Heart right ventricle (tissue), 16 donors: ENCODE data around the gene CEP57L1. TPM values are rescaled to one million over a fixed set of nuclear protein-coding genes. Genes with fewer than 3 reads are reported as not detected.

Experiments used
- ATAC-seq, 8 donors: fragments of 200-7000 bp; cut with Tn5 transposase; one replicate each; pipeline ENCODE4 v1.9.1; 2020; ENCODE audit warnings: mild to moderate bottlenecking in 8 of 8, moderate library complexity in 8 of 8, moderate number of reproducible peaks in 1 of 8
- DNase-seq, 2 donors: peaks; one replicate each; pipeline ENCODE4 v3.0.0-alpha.2; 2020
- H3K27ac ChIP-seq, 10 donors: fragments of 200-600 bp; sonication (generic) in 2 of 10; one replicate each; pipeline versions ENCODE4 v1.5.0 to v1.8.0; 2020 to 2022; ENCODE audit warnings: mild to moderate bottlenecking in 3 of 10
- H3K27me3 ChIP-seq, 7 donors: fragments of 200-600 bp; one replicate each; pipeline ENCODE4 v1.8.0; 2021 to 2022; ENCODE audit warnings: mild to moderate bottlenecking in 2 of 7
- H3K36me3 ChIP-seq, 9 donors: fragments of 200-600 bp; sonication (generic) in 1 of 9; one replicate each; pipeline versions ENCODE4 v1.5.0 to v1.8.0; 2020 to 2022; ENCODE audit warnings: mild to moderate bottlenecking in 2 of 9
- H3K4me1 ChIP-seq, 9 donors: fragments of 200-600 bp; sonication (generic) in 1 of 9; one replicate each; pipeline versions ENCODE4 v1.5.0 to v1.8.0; 2020 to 2022; ENCODE audit warnings: mild to moderate bottlenecking in 4 of 9
- H3K4me3 ChIP-seq, 10 donors: fragments of 200-600 bp; sonication (generic) in 2 of 10; one replicate each; pipeline versions ENCODE4 v1.5.0 to v1.8.0; 2020 to 2022; ENCODE audit warnings: mild to moderate bottlenecking in 7 of 10, moderate library complexity in 2 of 10
- H3K9me3 ChIP-seq, 11 donors: fragments of 200-600 bp in 10 of 11; sonication (generic) in 2 of 11; one replicate each; pipeline versions ENCODE4 v1.5.0 to v1.8.0; 2013 to 2022; ENCODE audit warnings: mild to moderate bottlenecking in 2 of 11, control low read depth in 1 of 11, moderate library complexity in 1 of 11
- WGBS, 2 donors: extraction: QIAGEN DNeasy Blood & Tissue Kit; methylation state at CpG; one replicate each; pipeline ENCODE4 v1.1.7; 2013; ENCODE audit warnings: inconsistent platforms in 1 of 2; 5-methylcytosine and 5-hydroxymethylcytosine counted together
- intact Hi-C, 10 donors: fragments of 100-400 bp; cut with DNase I; formaldehyde crosslinking; loops; one replicate each; pipeline versions ENCODE4 v1.11.1 to v1.14.2; 2022
- polyA plus RNA-seq, 2 donors: library from polyadenylated mRNA; stranded (reverse); fragments of 200-250 nt; gene quantifications; one replicate each; pipeline ENCODE4 v1.2.3, GENCODE V29; 2013
- total RNA-seq, 10 donors: library from RNA; stranded (reverse); fragmentation: NEBNext Ultra II Directional in 3 of 10; extraction: Animal tissue kit (Norgen Biotek cat#: 25700) in 3 of 10; gene quantifications; one replicate each; pipeline versions ENCODE4 v1.2.1 to v1.2.4, GENCODE V29; 2021 to 2023
- TF ChIP-seq, protein P1 (sequence below), 9 donors: fragments of 200-600 bp; sonication (generic) in 2 of 9; IDR thresholded peaks; one replicate each; pipeline versions ENCODE4 v1.5.0 to v1.8.0; 2021 to 2022; ENCODE audit warnings: antibody characterized with exemption in 9 of 9, mild to moderate bottlenecking in 5 of 9, moderate library complexity in 1 of 9
- donor health status: Arrhythmogenic right ventricular cardiomyopathy.
- donor health status: ischemic (EF 13 %, LVEDD 7.1; RV severe dilation, severe dysfunction).
- donor health status: healthy with polysubstance abuse.
- donor health status: DM: no; HTN: yes; CAD: no.
- donor health status: DM: no; HTN: no; CAD: no.
- donor health status: ischemic (EF 25% LVEDD 6.9; RV normal size, moderate dysfunction).
- donor health status: ischemic (EF 25% LVEDD 5.7; RV mildly dilated, moderate dysfunction).
- donor health status: healthy.
- donor health status: DM: yes; HTN: yes; CAD: no.
- donor health status: Ischemic cardiomyopathy.
- donor health status: ischemic (EF 35%, LVEDD 5.7; RV mildly dilated, moderate dysfunction).
- donor health status: nonischemic (EF 11% LVEDD 7.7; RV severe dilation, severe dysfunction).
- donor health status: DM: yes; HTN: yes; CAD: no.
- donor health status: PGD.
- donor health status: ischemic (EF 29% LVEDD 5.4; RV normal size, mild dysfunction).
- donor health status: nonischemic (EF 23%, LVEDD 6.1; RV moderate dilation, normal function).

CEP57L1 gene
- total and polyA plus RNA-seq, 12 donors = 4.2 to 17.4 (median 9.6) TPM

DNA sequence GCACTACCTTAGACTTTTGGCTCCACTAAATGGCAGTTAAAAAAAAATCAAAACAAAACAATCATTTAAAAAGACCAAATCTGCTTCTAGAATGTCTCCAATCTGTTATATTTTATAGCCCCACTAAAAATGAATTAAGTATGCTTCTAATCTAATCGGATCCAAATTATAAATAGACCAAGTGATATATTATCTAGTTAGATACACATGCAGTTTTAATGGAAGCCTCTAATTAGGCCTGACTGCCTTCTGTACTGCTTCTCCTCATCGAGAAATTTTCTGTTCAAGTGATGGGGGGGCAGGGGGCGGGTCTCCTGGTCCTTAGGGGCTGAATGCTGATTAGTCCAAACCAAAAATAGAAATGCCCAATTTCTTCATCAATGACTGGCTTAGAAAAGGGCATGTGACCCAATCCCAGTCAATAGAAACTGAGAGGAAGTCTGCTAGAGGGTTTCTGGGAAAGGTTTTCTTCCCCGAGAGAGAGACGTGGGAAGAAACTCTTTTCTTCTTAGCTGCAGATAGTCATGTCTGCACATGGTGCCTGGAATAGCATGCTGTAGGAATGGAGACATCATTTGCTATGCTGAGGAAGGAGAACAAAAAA, 7.5 kb upstream of the CEP57L1 start:
- TF ChIP-seq, protein P1, sequence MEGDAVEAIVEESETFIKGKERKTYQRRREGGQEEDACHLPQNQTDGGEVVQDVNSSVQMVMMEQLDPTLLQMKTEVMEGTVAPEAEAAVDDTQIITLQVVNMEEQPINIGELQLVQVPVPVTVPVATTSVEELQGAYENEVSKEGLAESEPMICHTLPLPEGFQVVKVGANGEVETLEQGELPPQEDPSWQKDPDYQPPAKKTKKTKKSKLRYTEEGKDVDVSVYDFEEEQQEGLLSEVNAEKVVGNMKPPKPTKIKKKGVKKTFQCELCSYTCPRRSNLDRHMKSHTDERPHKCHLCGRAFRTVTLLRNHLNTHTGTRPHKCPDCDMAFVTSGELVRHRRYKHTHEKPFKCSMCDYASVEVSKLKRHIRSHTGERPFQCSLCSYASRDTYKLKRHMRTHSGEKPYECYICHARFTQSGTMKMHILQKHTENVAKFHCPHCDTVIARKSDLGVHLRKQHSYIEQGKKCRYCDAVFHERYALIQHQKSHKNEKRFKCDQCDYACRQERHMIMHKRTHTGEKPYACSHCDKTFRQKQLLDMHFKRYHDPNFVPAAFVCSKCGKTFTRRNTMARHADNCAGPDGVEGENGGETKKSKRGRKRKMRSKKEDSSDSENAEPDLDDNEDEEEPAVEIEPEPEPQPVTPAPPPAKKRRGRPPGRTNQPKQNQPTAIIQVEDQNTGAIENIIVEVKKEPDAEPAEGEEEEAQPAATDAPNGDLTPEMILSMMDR (IDR thresholded peaks at IDR 0.05) = no peak
- peak overlapping the region in 8 of 10 donors; percentile 18 to 99 (median 52) for H3K27ac ChIP-seq
- no peaks in the 10 kb centered on the region for H3K27me3 ChIP-seq
- H3K4me3 ChIP-seq = peak overlapping the region in 1 of 10 donors; percentile 15
- no peaks in the 10 kb centered on the region for H3K9me3 ChIP-seq
- peaks cover 0 to 15% (median 0%) of the 10 kb centered on the region in 9 donors for H3K36me3 ChIP-seq
- intact Hi-C loops = no loop called here
- peaks cover 0 to 84% (median 61%) of the 10 kb centered on the region in 9 donors for H3K4me1 ChIP-seq
- WGBS, 2 donors = 39 to 44% methylated on average over 5 of the region's 5 CpGs
- ATAC-seq (peak in 7 of 8 donors; percentile 19 to 43 (median 28)), DNase-seq (no peak)

DNA sequence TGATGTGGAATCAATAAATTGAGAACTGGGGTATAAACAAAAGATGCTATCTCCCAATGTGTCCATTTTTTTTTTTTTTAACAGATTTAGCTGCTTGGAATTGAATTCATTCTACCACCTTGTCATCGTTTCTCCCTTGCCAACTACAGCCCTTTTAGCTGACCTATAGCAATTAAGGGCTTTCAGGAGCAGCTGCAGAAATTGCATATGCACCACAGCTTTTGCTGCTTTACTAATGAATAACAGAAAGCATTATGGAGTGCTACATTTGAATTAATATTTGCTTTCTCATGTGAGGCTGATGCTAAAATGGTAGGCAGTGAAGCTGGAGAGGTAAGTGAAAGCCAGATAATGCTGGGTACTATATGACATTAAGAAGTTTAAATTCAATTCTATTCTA, 6.3 kb upstream of the CEP57L1 start:
- DNase-seq (no peak), ATAC-seq (no peak)
- no peaks in the 10 kb centered on the region for H3K9me3 ChIP-seq
- peak overlapping the region in 1 of 10 donors; percentile 8 for H3K4me3 ChIP-seq
- H3K4me1 ChIP-seq = peaks cover 0 to 78% (median 65%) of the 10 kb centered on the region in 9 donors
- peaks cover 0 to 15% (median 0%) of the 10 kb centered on the region in 9 donors for H3K36me3 ChIP-seq
- no peaks in the 10 kb centered on the region for H3K27me3 ChIP-seq
- WGBS, 2 donors = 23 to 54% methylated on average over 1 of the region's 1 CpG
- intact Hi-C loops = no loop called here
- TF ChIP-seq, protein P1 (IDR thresholded peaks at IDR 0.05) = no peak
- peak overlapping the region in 8 of 10 donors; percentile 1 to 100 (median 50) for H3K27ac ChIP-seq

DNA sequence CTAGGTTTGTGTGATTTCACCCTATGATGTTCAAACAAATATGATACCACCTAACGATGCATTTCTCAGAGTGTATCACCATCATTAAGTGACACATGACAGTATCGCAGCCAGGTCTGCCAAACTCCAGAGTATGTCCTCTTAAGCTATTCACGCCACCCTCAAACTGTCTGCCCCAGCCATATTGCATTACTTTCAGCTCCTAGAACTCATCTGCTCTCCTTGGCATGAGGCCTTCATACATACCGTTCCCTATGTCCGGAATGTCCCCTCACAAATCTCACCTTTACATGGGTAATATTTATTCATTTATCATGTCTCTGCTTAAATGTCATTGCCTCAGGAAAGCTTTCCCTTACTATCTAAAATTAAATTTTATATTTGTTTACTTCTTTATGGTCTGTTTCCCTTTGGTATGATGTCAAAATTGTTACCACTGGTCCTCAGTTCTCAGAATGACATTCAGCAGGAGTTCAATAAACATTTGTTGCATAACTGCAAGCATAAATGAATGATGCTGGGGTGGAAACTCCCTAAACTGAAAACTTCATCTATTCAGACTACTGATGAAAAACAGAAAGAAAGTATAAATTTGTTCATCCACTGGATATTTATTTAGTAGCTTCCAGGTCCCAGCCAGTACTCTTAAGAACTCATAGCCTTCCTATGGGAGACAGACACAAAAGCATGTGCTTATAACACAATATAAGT, 3.8 kb upstream of the CEP57L1 start:
- peaks cover 0 to 74% (median 69%) of the 10 kb centered on the region in 9 donors for H3K4me1 ChIP-seq

DNA sequence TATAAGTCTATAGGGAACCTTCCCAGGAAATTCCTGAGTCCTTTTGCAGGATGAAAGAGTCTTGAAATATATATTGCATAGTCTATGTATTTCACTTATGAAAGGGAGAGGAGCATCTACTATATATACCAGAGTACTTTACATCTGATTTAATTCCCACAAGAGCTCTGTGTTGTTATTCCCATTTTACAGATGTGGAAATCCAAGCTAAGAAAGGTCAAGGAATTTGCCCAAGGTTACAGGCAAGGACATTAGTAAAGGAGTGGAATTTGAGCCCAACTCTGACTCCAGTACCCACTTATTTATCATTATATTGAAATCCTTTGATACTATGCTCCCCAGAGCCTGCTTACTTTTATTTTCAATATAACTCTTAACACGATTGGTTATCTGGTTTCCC, 3.2 kb upstream of the CEP57L1 start:
- H3K4me1 ChIP-seq = peaks cover 0 to 78% (median 69%) of the 10 kb centered on the region in 9 donors
- intact Hi-C loops = loop anchor here in 4 of 10 donors (5.0 to 10.0 kb wide), 4 partner anchors 145 to 535 kb away; partner anchors contain the start of gene CD164 (in 3 of the 4)
- 11 to 17% methylated on average over 1 of the region's 1 CpG for WGBS, 2 donors
- DNase-seq = no peak
- H3K27me3 ChIP-seq = no peaks in the 10 kb centered on the region
- H3K27ac ChIP-seq = peak overlapping the region in 9 of 10 donors; percentile 20 to 100 (median 99)
- no peaks in the 10 kb centered on the region for H3K9me3 ChIP-seq
- TF ChIP-seq, protein P1 (IDR thresholded peaks at IDR 0.05) = no peak
- H3K36me3 ChIP-seq = no peaks in the 10 kb centered on the region
- H3K4me3 ChIP-seq = peak overlapping the region; percentile 59 to 98 (median 73)
- no peak for ATAC-seq

More for the DNA sequence above, 3.8 kb upstream of the CEP57L1 start:
- WGBS, 2 donors = 49 to 71% methylated on average over 5 of the region's 5 CpGs
- intact Hi-C loops = loop anchor here in 4 of 10 donors (5.0 to 10.0 kb wide), 4 partner anchors 144 to 534 kb away; partner anchors contain the start of gene CD164 (in 3 of the 4)
- Histone ChIP-seq H3K9me3 (no peaks in the 10 kb centered on the region), H3K36me3 (no peaks in the 10 kb centered on the region), H3K27me3 (no peaks in the 10 kb centered on the region), H3K4me3 (peak overlapping the region in 9 of 10 donors; percentile 59 to 98 (median 73)), H3K27ac (peak overlapping the region in 8 of 10 donors; percentile 15 to 100 (median 99))
- TF ChIP-seq, protein P1 (IDR thresholded peaks at IDR 0.05) = no peak
- DNase-seq (no peak), ATAC-seq (no peak)
